ENCODE measurements around the gene VTI1B. TPM values are rescaled to one million over a fixed set of nuclear protein-coding genes. Genes with fewer than 3 reads are reported as not detected.
"Not testable (repeated sequence)": the region's sequence is repeated elsewhere in the genome, so short reads cannot be mapped to it uniquely, and the experiment has no call there.

VTI1B gene, protein sequence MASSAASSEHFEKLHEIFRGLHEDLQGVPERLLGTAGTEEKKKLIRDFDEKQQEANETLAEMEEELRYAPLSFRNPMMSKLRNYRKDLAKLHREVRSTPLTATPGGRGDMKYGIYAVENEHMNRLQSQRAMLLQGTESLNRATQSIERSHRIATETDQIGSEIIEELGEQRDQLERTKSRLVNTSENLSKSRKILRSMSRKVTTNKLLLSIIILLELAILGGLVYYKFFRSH
- total RNA-seq: 59.1 and 64.3 TPM in 2 replicates

DNA sequence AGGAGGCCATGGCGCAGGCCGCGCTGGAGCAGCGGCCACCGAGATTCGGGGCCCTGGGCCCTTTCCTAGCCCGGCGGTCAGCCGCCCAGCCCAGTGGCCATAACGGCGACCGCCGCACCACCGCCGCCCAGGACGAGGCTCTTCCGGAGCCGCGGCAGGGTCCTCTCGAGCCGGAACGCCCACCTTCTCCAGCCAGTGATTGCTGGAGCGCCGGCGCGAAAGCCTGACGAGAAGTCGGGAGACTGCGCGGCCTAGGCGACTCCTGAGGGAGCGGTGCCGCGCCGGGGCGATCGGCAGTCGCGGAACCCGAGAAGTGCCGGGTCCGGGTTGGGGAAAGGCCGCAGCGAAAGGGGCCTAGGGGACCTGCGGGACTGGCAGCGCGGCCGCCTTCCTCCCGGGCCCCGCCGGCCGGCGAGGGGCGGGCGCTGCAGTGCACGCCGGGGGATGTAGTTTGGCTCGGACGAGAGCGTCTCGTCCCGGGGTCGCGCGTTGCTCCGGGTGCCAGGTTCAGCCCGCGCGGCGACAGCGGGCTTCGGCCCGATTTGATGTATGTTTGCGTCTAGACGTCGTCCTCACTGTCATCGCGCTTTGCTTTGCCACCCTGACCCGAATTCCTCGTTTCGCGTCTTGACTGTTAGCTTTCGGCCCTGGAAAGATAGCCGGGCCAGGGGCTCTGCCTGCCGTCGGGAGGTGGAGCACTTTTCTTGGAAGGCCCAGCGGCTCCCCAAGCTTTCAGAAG is at the start of gene VTI1B:
VTI1B (minus strand) TSS at position 153 of the 739 bp plus-strand sequence; CDS start at position 10, 143 bp downstream.
- Histone ChIP-seq H3K27me3 (ENCODE audit: control insufficient read depth, insufficient read depth, low read length) (no peaks in the 10 kb centered on the region), H3K4me3 (ENCODE audit: low read depth, low read length) (peak within 1 kb of the TSS; percentile 85), H3K36me3 (ENCODE audit: control insufficient read depth, insufficient read depth, low read length) (no peaks in the 10 kb centered on the region)
- TF ChIP-seq, protein P1, sequence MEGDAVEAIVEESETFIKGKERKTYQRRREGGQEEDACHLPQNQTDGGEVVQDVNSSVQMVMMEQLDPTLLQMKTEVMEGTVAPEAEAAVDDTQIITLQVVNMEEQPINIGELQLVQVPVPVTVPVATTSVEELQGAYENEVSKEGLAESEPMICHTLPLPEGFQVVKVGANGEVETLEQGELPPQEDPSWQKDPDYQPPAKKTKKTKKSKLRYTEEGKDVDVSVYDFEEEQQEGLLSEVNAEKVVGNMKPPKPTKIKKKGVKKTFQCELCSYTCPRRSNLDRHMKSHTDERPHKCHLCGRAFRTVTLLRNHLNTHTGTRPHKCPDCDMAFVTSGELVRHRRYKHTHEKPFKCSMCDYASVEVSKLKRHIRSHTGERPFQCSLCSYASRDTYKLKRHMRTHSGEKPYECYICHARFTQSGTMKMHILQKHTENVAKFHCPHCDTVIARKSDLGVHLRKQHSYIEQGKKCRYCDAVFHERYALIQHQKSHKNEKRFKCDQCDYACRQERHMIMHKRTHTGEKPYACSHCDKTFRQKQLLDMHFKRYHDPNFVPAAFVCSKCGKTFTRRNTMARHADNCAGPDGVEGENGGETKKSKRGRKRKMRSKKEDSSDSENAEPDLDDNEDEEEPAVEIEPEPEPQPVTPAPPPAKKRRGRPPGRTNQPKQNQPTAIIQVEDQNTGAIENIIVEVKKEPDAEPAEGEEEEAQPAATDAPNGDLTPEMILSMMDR (IDR thresholded peaks at IDR 0.05; ENCODE audit: insufficient read depth, low read length, poor library complexity, severe bottlenecking): peak; percentile 34
- no peak for DNase-seq (ENCODE audit: low read depth)

DNA sequence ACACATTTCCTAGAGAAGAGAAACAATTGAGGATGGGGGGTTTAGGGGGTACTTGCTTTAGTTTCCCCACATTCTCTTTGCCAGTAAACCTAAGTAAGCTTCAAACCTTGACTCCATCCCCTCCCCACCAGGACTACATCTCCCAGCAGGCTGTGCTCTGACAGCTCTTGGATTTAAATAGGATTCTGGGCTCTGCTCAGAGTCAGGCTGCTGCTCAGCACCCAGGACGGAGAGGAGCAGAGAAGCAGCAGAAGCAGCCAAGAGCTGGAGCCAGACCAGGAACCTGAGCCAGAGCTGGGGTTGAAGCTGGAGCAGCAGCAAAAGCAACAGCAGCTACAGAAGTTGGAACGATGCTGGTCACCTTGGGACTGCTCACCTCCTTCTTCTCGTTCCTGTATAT is 47.9 kb upstream of the VTI1B start:
- no peaks in the 10 kb centered on the region for H3K36me3 ChIP-seq (ENCODE audit: control insufficient read depth, insufficient read depth, low read length)
- no peak for DNase-seq (ENCODE audit: low read depth)
- no peak overlapping the region for H3K4me3 ChIP-seq (ENCODE audit: low read depth, low read length)
- H3K27me3 ChIP-seq (ENCODE audit: control insufficient read depth, insufficient read depth, low read length): peaks cover 3% of the 10 kb centered on the region
- TF ChIP-seq, protein P1 (IDR thresholded peaks at IDR 0.05; ENCODE audit: insufficient read depth, low read length, poor library complexity, severe bottlenecking): no peak

DNA sequence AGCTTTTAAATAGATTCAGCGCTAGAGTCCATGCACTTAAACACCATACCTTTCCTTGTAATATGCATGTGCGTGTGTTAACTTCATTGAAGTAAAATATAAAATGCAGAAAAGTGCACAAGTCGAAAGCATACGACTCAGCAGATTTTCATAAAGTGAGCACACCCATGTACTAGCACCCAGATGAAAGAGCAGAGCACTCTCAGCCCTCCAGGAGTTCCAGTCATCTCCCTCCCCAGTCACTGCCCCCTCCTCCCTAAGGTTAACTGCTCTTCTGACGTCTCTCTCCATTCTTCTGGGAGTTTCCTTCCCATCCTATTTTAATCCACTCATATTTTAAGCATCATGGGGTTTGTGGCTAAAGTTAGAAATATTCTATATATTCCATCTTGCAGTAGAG is 47.4 kb upstream of the VTI1B start:
- Histone ChIP-seq H3K36me3 (ENCODE audit: control insufficient read depth, insufficient read depth, low read length) (no peaks in the 10 kb centered on the region), H3K27me3 (ENCODE audit: control insufficient read depth, insufficient read depth, low read length) (peaks cover 3% of the 10 kb centered on the region), H3K4me3 (ENCODE audit: low read depth, low read length) (no peak overlapping the region)
- no peak for DNase-seq (ENCODE audit: low read depth)
- TF ChIP-seq, protein P1 (IDR thresholded peaks at IDR 0.05; ENCODE audit: insufficient read depth, low read length, poor library complexity, severe bottlenecking): no peak

DNA sequence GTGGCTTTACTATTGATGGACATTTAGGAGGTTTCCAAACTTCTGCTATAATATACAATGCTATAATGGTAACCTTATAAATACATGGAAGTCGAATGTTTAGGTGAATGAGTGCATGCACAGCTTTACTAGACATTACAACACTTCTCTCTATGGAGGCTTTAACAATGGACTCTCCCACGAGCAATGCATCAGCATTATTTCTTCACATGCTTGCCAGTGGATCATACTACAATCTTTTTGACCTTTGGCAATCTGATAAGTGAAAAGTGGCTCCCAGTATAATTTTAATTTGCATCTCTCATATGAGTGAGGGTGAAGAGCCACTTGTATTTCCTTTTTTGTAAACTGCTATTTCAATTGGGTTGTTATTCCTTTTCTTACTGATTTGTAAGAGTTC is 45.4 kb upstream of the VTI1B start:
- no peak overlapping the region for H3K4me3 ChIP-seq (ENCODE audit: low read depth, low read length)
- H3K27me3 ChIP-seq (ENCODE audit: control insufficient read depth, insufficient read depth, low read length): peaks cover 3% of the 10 kb centered on the region
- TF ChIP-seq, protein P1 (IDR thresholded peaks at IDR 0.05; ENCODE audit: insufficient read depth, low read length, poor library complexity, severe bottlenecking): no peak
- DNase-seq (ENCODE audit: low read depth): no peak
- no peaks in the 10 kb centered on the region for H3K36me3 ChIP-seq (ENCODE audit: control insufficient read depth, insufficient read depth, low read length)

DNA sequence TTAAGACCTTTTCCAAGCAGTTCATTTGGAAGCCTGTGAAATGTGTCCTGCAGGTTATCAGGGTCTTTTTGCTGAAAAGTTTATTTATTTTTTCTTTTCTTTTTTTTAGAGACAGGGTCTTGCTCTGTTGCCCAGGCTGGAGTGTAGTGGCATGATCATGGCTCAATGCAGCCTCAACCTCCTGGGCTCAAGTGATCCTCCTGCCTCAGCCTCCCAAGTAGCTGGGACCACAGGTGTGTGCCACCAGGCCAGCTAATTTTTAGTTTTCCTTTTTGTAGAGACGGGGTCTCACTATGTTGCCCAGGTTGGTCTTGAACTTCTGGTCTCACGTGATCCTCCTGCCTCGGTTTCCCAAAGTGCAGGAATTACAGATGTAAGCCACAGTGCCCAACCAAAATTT is 45.0 kb upstream of the VTI1B start:
- H3K27me3 ChIP-seq (ENCODE audit: control insufficient read depth, insufficient read depth, low read length); DNase-seq (ENCODE audit: low read depth); H3K36me3 ChIP-seq (ENCODE audit: control insufficient read depth, insufficient read depth, low read length); H3K4me3 ChIP-seq (ENCODE audit: low read depth, low read length): not testable (repeated sequence)

DNA sequence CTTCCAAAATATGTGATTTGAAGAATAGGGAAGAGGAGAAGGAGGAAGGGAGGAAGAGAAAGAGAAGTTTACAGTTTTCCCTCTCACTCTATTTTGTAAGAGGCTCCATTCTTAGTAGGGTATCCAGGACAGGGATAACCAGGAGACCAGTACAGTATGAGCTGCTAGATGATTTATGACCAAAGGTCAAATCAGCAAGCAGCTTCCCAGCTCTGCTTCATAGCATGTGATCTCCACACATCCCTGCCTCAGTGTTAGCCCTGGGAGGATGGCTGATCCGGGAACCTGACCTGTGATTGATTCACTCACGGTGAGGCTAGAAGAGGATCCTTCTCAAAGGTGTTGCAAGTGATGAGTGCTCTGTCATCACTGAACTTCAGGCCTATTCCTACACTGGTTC is 43.8 kb upstream of the VTI1B start:
- TF ChIP-seq, protein P1 (IDR thresholded peaks at IDR 0.05; ENCODE audit: insufficient read depth, low read length, poor library complexity, severe bottlenecking): no peak
- H3K36me3 ChIP-seq (ENCODE audit: control insufficient read depth, insufficient read depth, low read length): no peaks in the 10 kb centered on the region
- no peak overlapping the region for H3K4me3 ChIP-seq (ENCODE audit: low read depth, low read length)

More for the DNA sequence above, 43.8 kb upstream of the VTI1B start:
- H3K27me3 ChIP-seq (ENCODE audit: control insufficient read depth, insufficient read depth, low read length): peaks cover 3% of the 10 kb centered on the region
- DNase-seq (ENCODE audit: low read depth): no peak

Measured in kidney epithelial cell (primary cell).